K562 (cell line): ENCODE measurements around the gene MRPL28.

Source experiments
- BHLHE40 ChIP-seq: IDR thresholded peaks from 2 replicates; pipeline ENCODE4 v1.6.1; 2011; ENCODE audit warnings: low read length, improper control_type of control experiment
- KLF16 ChIP-seq: IDR thresholded peaks from 2 replicates; pipeline ENCODE4 v1.6.1; 2016; ENCODE audit warnings: antibody characterized with exemption
- STAT6 ChIP-seq: sonication (generic); formaldehyde crosslinking; IDR thresholded peaks from 2 replicates; pipeline ENCODE4 v1.8.1; 2023; ENCODE audit warnings: mild to moderate bottlenecking, missing genetic modification reagents

GRCh38 chr16:349211-349610, 21.1 kb downstream of the MRPL28 start:
- TF ChIP-seq STAT6 (no peak), KLF16 (no peak), BHLHE40 (no peak)
